ENCODE data around the gene CAST. TPM values are rescaled to one million over a fixed set of nuclear protein-coding genes. Genes with fewer than 3 reads are reported as not detected.
"Not testable (repeated sequence)": the region's sequence is repeated elsewhere in the genome, so short reads cannot be mapped to it uniquely, and the experiment has no call there.

The CAST gene, protein sequence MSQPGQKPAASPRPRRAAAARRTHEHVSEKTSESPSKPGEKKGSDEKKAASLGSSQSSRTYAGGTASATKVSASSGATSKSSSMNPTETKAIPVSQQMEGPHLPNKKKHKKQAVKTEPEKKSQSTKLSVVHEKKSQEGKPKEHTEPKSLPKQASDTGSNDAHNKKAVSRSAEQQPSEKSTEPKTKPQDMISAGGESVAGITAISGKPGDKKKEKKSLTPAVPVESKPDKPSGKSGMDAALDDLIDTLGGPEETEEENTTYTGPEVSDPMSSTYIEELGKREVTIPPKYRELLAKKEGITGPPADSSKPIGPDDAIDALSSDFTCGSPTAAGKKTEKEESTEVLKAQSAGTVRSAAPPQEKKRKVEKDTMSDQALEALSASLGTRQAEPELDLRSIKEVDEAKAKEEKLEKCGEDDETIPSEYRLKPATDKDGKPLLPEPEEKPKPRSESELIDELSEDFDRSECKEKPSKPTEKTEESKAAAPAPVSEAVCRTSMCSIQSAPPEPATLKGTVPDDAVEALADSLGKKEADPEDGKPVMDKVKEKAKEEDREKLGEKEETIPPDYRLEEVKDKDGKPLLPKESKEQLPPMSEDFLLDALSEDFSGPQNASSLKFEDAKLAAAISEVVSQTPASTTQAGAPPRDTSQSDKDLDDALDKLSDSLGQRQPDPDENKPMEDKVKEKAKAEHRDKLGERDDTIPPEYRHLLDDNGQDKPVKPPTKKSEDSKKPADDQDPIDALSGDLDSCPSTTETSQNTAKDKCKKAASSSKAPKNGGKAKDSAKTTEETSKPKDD
- 100 to 1,000 TPM in 3 of 4 donors, 10 to 100 TPM in 1; 98.2 to 350 (median 136) TPM for total RNA-seq

DNA sequence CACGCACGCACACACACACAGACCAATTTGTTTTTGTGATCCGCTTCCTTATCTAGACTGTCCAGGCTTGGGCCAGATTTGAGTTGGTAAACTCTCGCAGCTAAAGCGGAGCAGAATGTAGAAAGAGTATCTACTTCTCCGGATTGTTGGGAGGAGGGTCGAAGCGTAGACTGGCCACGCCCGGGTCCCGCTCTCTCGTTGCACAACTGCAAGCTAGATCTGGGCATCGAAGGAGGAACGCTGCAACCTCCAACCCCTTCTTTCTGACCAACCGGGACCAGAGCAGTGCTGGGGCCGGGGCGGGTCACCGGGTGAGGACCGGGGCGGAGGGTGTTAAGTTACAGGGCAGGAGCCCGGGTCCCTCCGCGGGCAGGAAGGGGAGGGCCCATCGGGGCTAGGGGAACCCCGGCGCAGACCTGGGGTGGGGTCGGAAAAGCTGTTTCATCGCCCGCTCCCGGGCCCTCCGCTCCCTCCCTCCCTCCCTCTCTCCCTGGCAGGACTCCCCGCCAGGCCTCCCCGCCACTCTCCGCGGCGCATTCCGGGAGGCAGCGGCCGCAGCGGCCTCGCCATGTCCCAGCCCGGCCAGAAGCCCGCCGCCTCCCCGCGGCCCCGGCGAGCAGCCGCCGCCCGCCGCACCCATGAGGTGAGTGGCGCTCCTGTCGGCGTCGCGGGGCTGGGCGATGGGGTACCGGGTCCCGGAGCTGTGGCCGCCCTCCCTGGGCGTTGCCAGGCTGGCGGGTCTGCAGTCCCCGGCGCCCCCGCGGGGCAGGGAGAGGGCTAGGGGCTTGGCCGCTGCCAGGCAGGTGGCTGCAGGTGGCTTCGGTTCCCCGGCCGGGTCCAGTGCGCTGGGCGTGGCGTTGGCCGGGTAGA, at the start of gene CAST:
Gene CAST, plus strand, starts transcription at position 522 of the 870 bp plus-strand sequence. Its CDS starts 47 bp downstream, at position 569.
- peak within 1 kb of the TSS; percentile 68 to 69 for H3K4me3 ChIP-seq
- H3K4me1 ChIP-seq, result no peaks in the 10 kb centered on the region
- DNase-seq, result peak; percentile 92 to 94
- H3K36me3 ChIP-seq, result no peaks in the 10 kb centered on the region
- intact Hi-C loops (cut with DNase I; ENCODE audit: low total_unique reads), result no loop called here
- peak within 1 kb of the TSS; percentile 96 to 97 for H3K27ac ChIP-seq
- TF ChIP-seq, protein P1, sequence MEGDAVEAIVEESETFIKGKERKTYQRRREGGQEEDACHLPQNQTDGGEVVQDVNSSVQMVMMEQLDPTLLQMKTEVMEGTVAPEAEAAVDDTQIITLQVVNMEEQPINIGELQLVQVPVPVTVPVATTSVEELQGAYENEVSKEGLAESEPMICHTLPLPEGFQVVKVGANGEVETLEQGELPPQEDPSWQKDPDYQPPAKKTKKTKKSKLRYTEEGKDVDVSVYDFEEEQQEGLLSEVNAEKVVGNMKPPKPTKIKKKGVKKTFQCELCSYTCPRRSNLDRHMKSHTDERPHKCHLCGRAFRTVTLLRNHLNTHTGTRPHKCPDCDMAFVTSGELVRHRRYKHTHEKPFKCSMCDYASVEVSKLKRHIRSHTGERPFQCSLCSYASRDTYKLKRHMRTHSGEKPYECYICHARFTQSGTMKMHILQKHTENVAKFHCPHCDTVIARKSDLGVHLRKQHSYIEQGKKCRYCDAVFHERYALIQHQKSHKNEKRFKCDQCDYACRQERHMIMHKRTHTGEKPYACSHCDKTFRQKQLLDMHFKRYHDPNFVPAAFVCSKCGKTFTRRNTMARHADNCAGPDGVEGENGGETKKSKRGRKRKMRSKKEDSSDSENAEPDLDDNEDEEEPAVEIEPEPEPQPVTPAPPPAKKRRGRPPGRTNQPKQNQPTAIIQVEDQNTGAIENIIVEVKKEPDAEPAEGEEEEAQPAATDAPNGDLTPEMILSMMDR (IDR thresholded peaks at IDR 0.05), result no peak
- TF ChIP-seq POLR2A (IDR thresholded peaks at IDR 0.05), result peak; percentile 31 to 51
- H3K27me3 ChIP-seq, result no peaks in the 10 kb centered on the region
- no peaks in the 10 kb centered on the region for H3K9me3 ChIP-seq

DNA sequence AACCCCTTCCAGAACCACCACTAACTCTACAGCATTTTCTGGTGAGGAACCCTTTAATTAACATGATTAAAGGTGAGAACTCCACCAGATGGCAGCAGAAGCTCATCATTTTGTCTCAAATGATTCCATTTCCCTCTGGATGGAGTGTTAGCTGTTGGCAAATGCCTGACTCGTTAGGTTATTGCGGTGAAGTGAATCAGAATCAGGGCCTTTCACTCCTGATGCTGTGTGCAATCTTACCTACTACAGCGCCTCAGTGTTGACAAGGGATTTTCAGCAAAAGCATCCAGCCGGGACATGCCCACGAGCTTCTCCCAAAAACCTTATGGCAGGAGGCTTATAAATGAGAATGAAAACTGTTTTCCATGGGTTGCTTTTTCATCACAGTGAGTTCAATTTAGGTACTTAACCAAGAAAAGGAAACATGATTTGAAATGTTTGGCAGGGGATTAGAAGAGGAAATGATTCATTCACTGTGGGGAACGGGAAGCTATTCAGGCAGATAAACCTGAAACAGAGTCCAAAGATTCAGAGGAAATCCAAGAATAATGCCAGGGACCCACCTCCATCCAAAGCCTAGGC, 48.0 kb upstream of the CAST start:
- intact Hi-C loops (cut with DNase I; ENCODE audit: low total_unique reads), result no loop called here
- TF ChIP-seq POLR2A (IDR thresholded peaks at IDR 0.05), result no peak
- TF ChIP-seq, protein P1 (IDR thresholded peaks at IDR 0.05), result peak; percentile 45 to 78 (median 72)
- Histone ChIP-seq H3K27ac (peak overlapping the region; percentile 34 to 66), H3K4me3 (no peak overlapping the region), H3K36me3 (no peaks in the 10 kb centered on the region), H3K9me3 (no peaks in the 10 kb centered on the region), H3K4me1 (no peaks in the 10 kb centered on the region), H3K27me3 (no peaks in the 10 kb centered on the region)
- peak; percentile 49 to 78 for DNase-seq

DNA sequence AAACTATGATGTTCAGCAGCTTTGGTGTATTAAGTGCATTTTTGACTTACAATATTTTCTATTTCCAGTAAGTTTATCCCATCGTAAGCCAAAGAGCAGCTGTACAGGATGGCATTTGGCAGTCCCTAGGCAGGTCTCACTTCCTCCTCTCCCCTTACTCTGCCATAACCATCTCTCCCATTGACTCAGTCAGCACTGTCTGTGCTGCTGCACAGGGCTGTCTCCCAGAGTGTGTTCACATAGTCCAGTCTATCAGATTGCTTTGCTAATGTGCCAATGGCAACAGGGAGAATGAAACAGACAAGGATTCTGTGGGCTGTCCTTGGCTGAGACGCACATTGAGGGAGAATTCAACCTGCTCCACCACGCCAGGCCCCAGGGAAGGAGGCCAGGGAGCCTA, 47.0 kb upstream of the CAST start:
- intact Hi-C loops (cut with DNase I; ENCODE audit: low total_unique reads), result no loop called here
- no peaks in the 10 kb centered on the region for H3K9me3 ChIP-seq
- no peak for TF ChIP-seq POLR2A (IDR thresholded peaks at IDR 0.05)
- TF ChIP-seq, protein P1 (IDR thresholded peaks at IDR 0.05), result no peak
- H3K36me3 ChIP-seq, result no peaks in the 10 kb centered on the region
- H3K4me1 ChIP-seq, result no peaks in the 10 kb centered on the region
- no peak overlapping the region for H3K4me3 ChIP-seq
- no peak overlapping the region for H3K27ac ChIP-seq
- DNase-seq, result no peak
- H3K27me3 ChIP-seq, result no peaks in the 10 kb centered on the region

DNA sequence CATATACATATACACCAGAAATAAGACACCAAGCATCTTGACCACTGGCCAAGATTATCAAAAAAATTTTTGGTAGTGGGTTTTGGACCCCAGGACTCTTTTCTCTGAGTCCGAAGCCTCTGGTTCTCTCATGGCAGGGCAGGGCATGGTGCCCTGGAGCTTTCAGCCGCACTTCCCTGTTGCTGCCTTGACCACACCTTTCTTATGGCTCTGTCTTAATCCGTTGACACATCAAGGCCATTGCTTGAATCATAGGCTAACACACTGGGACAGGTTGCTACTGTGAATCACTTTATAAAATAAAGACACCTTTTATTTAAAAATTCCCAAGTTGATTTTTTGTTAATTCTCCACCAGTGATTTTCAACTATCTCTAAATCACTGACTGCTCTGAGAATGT, 45.4 kb upstream of the CAST start:
- TF ChIP-seq POLR2A (IDR thresholded peaks at IDR 0.05), result no peak
- TF ChIP-seq, protein P1 (IDR thresholded peaks at IDR 0.05), result no peak
- H3K4me3 ChIP-seq, result no peak overlapping the region
- H3K36me3 ChIP-seq, result no peaks in the 10 kb centered on the region
- no peaks in the 10 kb centered on the region for H3K27me3 ChIP-seq
- no peak overlapping the region for H3K27ac ChIP-seq
- DNase-seq, result no peak
- no peaks in the 10 kb centered on the region for H3K9me3 ChIP-seq
- intact Hi-C loops (cut with DNase I; ENCODE audit: low total_unique reads), result no loop called here
- no peaks in the 10 kb centered on the region for H3K4me1 ChIP-seq

DNA sequence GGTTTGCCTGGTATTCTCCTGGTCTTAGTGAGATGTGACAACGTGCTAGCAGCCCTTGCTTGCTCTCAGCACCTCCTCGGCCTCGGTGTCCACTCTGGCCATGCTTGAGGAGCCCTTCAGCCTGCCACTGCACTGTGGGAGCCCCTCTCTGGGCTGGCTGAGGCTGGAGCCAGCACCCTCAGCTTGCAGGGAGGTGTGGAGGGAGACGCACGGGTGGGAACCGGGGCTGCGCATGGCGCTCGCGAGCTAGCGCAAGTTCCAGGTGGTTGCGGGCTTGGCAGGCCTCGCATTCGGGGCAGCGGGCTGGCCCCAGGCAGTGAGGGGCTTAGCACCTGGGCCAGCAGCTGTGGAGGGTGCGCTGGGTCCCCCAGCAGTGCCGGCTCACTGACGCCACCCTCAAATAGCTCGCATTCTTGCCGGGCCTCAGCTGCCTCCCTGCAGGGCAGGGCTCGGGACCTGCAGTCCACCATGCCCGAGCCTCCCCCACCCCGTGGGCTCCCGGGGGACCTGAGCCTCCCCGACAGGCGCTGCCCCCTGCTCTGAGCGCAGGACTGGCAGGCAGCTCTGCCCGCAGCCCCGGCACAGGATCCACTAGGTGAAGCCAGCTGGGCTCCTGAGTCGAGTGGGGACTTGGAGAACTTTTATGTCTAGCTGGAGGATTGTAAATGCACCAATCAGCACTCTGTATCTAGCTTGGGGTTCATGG, 43.7 kb upstream of the CAST start:
- H3K36me3 ChIP-seq; intact Hi-C loops (cut with DNase I; ENCODE audit: low total_unique reads); H3K27ac ChIP-seq; H3K4me1 ChIP-seq; H3K4me3 ChIP-seq; H3K9me3 ChIP-seq; DNase-seq; H3K27me3 ChIP-seq: not testable (repeated sequence)

Measured in uterus (tissue), 4 donors.